NCI-H2081 treated with DMSO at 0.1 percent for 48 hours (cell line): Measurements from ENCODE around the gene AGFG2.

ENCODE experiments used
- DNase-seq: peaks from one replicate; lab custom pipeline; 2025; lab: John Stamatoyannopoulos, UW

The AGFG2 gene

DNA sequence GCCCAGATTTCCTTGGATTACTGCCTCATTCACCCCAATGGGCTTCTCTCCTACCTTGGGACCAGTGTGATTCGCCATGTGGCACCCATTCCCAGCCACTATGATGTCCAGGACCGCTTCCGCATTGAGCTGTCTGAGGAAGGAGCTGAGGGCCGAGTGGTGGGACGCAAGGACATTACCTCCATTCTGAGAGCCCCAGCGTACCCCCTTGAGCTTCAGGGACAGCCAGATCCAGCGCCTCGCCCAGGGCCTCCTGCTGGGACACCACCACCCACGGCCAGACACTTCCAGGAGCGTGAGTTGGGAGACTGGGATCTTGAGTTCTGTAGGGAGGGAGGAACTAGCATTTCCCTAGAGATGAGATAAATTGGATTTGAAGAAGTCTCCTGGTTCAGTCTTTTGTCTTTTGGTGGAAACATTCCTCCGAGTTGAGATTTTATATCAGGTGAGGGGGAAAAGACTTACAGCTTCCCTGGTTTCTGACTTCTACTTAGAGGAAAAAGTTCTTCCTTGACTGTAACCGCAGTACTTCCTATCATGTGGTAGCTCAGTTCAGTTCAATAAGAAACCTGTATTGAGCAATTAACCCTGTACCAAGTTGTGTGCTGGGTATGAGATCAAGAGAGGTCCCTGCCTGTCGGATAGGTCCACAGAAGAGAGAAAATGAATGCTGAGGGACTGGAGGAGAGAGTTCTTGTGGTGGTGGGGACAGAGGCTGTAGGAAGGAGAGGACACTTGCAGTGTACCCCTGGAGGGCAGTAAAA is 74.6 kb downstream of the AGFG2 start:
- no peak for DNase-seq

DNA sequence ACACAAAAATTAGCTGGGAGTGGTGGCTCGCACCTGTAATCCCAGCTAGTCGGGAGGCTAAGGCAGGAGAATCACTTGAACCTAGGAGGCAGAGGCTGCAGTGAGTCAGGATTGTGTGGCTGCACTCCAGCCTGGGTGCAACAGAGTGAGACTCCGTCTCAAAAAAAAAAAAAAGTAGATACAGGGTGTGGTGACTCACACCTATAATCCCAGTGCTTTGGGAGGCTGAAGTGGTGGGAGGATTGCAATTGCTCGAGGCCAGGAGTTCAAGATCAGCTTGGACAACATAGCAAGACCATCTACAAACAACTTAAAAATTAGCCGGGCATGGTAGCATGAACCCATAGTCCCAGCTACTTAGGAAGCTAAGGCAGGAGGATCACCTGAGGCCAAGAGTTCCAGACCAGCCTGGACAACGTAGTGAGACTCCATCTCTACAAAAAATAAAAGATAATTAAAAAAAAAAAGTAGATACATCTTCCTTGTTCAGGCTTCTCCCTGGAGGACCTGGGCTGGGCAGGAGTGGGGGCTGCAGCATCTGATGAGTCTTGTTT is 75.4 kb downstream of the AGFG2 start:
- no peak for DNase-seq
